Measurements from ENCODE around the gene TBC1D2B.

- no peak for TF ChIP-seq CTCF (IDR thresholded peaks at IDR 0.05; ENCODE audit: insufficient read depth, low read length, poor library complexity, severe bottlenecking)
- no peak for TF ChIP-seq EZH2phosphoT487 (conservative IDR thresholded peaks at IDR 0.05; ENCODE audit: low read length)
Measured at GRCh38 chr15:78073046-78073787, 4.3 kb downstream of the TBC1D2B start.

All from SU-DHL-6 (cell line).